Ovary (tissue), 9 donors: Measurements from ENCODE around the gene PPM1F. TPM values are rescaled to one million over a fixed set of nuclear protein-coding genes. Genes with fewer than 3 reads are reported as not detected.

Experiments used
- DNase-seq, 5 donors: peaks; one replicate each; pipeline ENCODE4 v3.0.0-alpha.2; 2019 to 2020
- H3K27ac ChIP-seq, 2 donors: fragments of 200-600 bp; one replicate each; pipeline versions ENCODE4 v1.5.1 to v1.8.0; 2019 to 2022
- H3K27me3 ChIP-seq: fragments of 200-600 bp; one replicate; pipeline ENCODE4 v1.8.0; 2022
- H3K36me3 ChIP-seq: fragments of 200-600 bp; sonication (generic); one replicate; pipeline ENCODE4 v1.5.1; 2019
- H3K4me1 ChIP-seq: one replicate; pipeline ENCODE4 v1.8.1; 2013; ENCODE audit warnings: mild to moderate bottlenecking, moderate library complexity; ENCODE audit not compliant: insufficient read depth
- H3K4me3 ChIP-seq: fragments of 200-600 bp; sonication (generic); one replicate; pipeline ENCODE4 v1.5.1; 2017
- H3K9me3 ChIP-seq, 2 donors: fragments of 200-600 bp in 1 of 2; sonication (generic) in 1 of 2; one replicate each; pipeline versions ENCODE4 v1.5.1 to v1.8.1; 2013 to 2019; ENCODE audit warnings: mild to moderate bottlenecking in 1 of 2, moderate library complexity in 1 of 2
- EP300 ChIP-seq: sonication (generic); formaldehyde crosslinking; IDR thresholded peaks from one replicate; pipeline ENCODE4 v1.6.1; 2017; ENCODE audit warnings: antibody characterized with exemption
- POLR2A ChIP-seq: fragments of 450-650 bp; IDR thresholded peaks from one replicate; pipeline ENCODE4 v1.6.1; 2017; ENCODE audit warnings: antibody characterized with exemption, mild to moderate bottlenecking, moderate library complexity
- WGBS, 3 donors: extraction: QIAGEN DNeasy Blood & Tissue Kit in 1 of 3; methylation state at CpG; one replicate each; pipeline versions ENCODE4 v1.1.5 to v1.1.7; 2013 to 2017; 5-methylcytosine and 5-hydroxymethylcytosine counted together
- intact Hi-C, 4 donors: fragments of 100-400 bp; cut with DNase I; formaldehyde crosslinking; loops; one replicate each; pipeline versions ENCODE4 v1.11.0 to v1.15.1; 2022 to 2023
- polyA plus RNA-seq, 2 donors: library from polyadenylated mRNA; stranded (reverse); fragments of 200-250 nt in 1 of 2; fragments of 350-450 nt in 1 of 2; fragmentation: Illumina TruSeq in 1 of 2; extraction: RNeasy Lipid Tissue Mini Kit (QIAGEN cat#74804) in 1 of 2; gene quantifications; one replicate each; pipeline ENCODE4 v1.2.3, GENCODE V29; 2013 to 2014
- total RNA-seq, 7 donors: library from RNA; depleted of rRNA in 2 of 7; stranded (reverse); fragments of >200 nt in 2 of 7; fragmentation: NEBNext Ultra II Directional in 3 of 7; extraction: Animal tissue kit (Norgen Biotek cat#: 25700) in 3 of 7; gene quantifications; one replicate each; pipeline versions ENCODE4 v1.1.0 to v1.2.4, GENCODE V29; 2016 to 2023
- TF ChIP-seq, protein P1 (sequence below), 3 donors: fragments of 450-650 bp in 2 of 3; fragments of 200-600 bp in 1 of 3; IDR thresholded peaks; one replicate each; pipeline versions ENCODE4 v1.5.1 to v1.8.0; 2016 to 2022; ENCODE audit warnings: antibody characterized with exemption in 3 of 3, mild to moderate bottlenecking in 1 of 3
- donor health status: DM: no; HTN: no; CAD: no; lungs with moderate emphysema.
- donor health status: DM: no; HTN: no; CAD: no.
- donor health status: Bipolar disorder and iron deficiency.
- donor health status: DM: yes; HTN: yes; CAD: no.
- donor health status: DM: no; HTN: no; CAD: no.
- donor health status: DM: yes; HTN: yes; CAD: no.

The PPM1F gene
- total and polyA plus RNA-seq, 9 donors = 9.8 to 33.0 (median 22.0) TPM

DNA sequence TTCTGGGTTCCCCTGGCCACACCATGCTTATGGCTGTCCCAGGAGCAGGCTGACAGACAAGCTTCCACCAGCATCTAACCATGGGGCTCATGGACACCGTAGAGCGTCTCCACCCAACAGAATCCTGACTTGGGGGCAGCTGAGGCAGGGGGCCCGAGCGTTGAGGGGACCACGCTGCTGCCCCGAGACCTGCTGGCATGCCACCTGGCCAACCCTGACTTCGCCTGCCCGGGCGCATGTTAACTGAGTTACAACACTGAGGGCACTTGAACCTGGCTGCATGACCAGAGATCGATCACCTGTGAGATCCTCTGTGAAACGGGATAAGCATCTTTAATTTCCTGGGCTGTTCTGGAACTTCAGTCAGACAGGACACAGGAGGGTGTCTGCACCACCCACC is 13.7 kb downstream of the PPM1F start:
- 71 to 77% (median 72%) methylated on average over 11 of the region's 11 CpGs for WGBS, 3 donors
- no peak for TF ChIP-seq POLR2A
- TF ChIP-seq EP300 = no peak
- TF ChIP-seq, protein P1, sequence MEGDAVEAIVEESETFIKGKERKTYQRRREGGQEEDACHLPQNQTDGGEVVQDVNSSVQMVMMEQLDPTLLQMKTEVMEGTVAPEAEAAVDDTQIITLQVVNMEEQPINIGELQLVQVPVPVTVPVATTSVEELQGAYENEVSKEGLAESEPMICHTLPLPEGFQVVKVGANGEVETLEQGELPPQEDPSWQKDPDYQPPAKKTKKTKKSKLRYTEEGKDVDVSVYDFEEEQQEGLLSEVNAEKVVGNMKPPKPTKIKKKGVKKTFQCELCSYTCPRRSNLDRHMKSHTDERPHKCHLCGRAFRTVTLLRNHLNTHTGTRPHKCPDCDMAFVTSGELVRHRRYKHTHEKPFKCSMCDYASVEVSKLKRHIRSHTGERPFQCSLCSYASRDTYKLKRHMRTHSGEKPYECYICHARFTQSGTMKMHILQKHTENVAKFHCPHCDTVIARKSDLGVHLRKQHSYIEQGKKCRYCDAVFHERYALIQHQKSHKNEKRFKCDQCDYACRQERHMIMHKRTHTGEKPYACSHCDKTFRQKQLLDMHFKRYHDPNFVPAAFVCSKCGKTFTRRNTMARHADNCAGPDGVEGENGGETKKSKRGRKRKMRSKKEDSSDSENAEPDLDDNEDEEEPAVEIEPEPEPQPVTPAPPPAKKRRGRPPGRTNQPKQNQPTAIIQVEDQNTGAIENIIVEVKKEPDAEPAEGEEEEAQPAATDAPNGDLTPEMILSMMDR (IDR thresholded peaks at IDR 0.05) = no peak
- intact Hi-C loops = loop anchor here in 3 of 4 donors (2.0 to 5.0 kb wide), 3 partner anchors 224 to 227 kb away; no protein-coding TSS in a partner anchor
- no peak overlapping the region for H3K4me3 ChIP-seq
- no peaks in the 10 kb centered on the region for H3K9me3 ChIP-seq
- peak overlapping the region in 1 of 2 donors; percentile 12 for H3K27ac ChIP-seq
- no peaks in the 10 kb centered on the region for H3K36me3 ChIP-seq
- DNase-seq = no peak
- H3K4me1 ChIP-seq = peaks cover 21% of the 10 kb centered on the region
- no peaks in the 10 kb centered on the region for H3K27me3 ChIP-seq

DNA sequence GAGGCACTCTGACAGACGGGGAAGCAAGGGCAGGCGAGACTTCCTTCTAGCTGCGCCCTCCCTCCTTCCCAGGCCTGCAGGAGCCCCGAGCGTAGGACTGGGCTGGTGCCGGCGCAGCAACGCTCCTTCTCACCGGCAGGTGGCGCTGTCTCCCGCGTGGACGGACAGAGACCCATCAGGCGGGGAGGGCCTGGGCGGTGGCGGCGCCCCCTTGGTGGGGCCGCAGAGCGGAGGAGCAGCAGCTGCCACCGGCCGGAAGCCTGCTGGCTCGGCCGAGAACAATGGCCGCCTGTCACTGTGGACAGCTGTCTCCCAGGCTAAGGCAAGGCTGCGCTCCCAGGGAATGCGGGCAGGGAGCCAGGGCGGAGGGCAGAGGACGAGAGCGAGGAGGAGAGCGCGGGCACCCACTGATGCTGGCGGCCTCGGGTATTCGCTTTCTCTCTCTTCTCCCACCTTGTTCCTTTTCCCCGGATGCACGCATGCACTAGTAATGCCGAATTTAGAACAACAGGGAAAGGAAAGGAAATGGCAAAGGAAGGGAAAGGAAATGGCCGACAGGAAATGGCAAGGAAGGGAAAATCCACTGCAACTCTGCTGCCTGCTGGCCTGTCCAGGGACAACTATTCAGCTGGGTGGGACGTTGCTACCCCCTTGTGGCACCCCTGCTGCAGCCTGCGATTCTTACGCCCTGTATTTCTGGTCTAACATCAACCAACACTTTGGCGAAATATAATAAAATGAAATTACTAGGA is 14.4 kb downstream of the PPM1F start:
- Histone ChIP-seq H3K4me1 (peaks cover 21% of the 10 kb centered on the region), H3K27ac (peak overlapping the region; percentile 91 to 92), H3K4me3 (peak overlapping the region; percentile 79), H3K36me3 (no peaks in the 10 kb centered on the region), H3K27me3 (no peaks in the 10 kb centered on the region), H3K9me3 (no peaks in the 10 kb centered on the region)
- 1% methylated on average over 32 to 42 of the region's 42 CpGs for WGBS, 3 donors
- TF ChIP-seq, protein P1 (IDR thresholded peaks at IDR 0.05) = peak; percentile 99 to 100 (median 99)
- TF ChIP-seq EP300 = no peak
- peak; percentile 92 to 98 (median 95) for DNase-seq
- intact Hi-C loops = loop anchor here in 3 of 4 donors (2.0 to 5.0 kb wide), 3 partner anchors 223 to 226 kb away; no protein-coding TSS in a partner anchor

DNA sequence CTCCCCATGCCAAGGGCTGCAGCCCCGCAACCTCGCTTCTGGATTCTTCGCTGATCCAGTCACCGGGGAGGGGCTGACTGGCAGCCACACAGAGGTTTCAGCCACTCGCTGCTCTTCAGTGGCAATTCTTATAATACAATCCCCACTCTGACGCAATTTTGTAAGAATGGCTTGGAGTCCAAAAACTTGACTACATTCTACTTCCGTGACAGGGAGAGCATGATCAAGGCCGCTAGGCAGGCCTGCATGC is 14.9 kb downstream of the PPM1F start:
- peaks cover 21% of the 10 kb centered on the region for H3K4me1 ChIP-seq
- no peak for DNase-seq
- 2 to 8% (median 4%) methylated on average over 8 of the region's 8 CpGs for WGBS, 3 donors

DNA sequence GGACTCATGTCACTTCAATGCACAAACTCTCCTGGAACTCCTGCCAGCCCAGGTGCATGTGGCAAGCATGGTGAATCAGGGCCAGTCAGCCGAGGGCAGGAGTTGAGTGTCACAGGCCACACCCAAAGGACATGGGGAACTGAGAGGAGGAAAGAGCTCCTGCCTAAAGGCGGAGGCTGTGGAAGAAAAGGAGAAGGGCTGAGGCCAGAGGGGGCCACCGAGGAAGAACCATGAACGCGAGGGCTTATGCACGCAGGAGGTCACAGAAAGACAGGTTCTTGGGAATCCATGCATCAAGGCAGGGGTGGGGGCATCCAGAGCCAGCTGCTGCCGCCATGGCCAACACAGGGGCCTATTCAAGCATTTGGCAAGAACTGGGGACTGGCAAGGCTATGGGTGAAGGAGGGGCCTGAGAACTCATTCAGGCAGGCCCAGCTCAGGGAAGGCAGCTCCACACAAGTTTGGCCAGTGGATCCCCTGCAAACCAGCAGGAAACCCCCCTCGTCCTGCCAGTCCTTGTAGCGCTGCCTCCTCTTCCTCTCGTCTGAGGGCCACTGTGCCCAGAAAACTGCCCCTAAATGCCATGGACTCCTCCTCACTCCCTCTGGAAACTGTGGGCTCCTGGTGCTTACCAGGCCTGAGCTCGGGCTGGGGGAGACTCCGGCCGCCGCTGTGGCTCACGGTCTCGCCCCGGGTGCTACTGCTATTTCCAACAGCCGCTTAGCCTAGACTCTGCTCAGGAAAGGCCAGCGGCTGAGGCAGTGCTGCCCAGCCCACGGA is 15.4 kb downstream of the PPM1F start:
- TF ChIP-seq, protein P1 (IDR thresholded peaks at IDR 0.05) = no peak
- TF ChIP-seq EP300 (no peak), POLR2A (no peak)
- intact Hi-C loops = loop anchor here in 1 of 4 donors (5.0 kb wide), 1 partner anchor 225 kb away; no protein-coding TSS in a partner anchor
- Histone ChIP-seq H3K36me3 (no peaks in the 10 kb centered on the region), H3K4me1 (peaks cover 17% of the 10 kb centered on the region), H3K27ac (peak overlapping the region; percentile 71 to 92), H3K4me3 (peak overlapping the region; percentile 79), H3K27me3 (no peaks in the 10 kb centered on the region), H3K9me3 (no peaks in the 10 kb centered on the region)
- 47 to 53% (median 48%) methylated on average over 20 of the region's 20 CpGs for WGBS, 3 donors
- no peak for DNase-seq

More for the DNA sequence above, 14.9 kb downstream of the PPM1F start:
- H3K9me3 ChIP-seq = no peaks in the 10 kb centered on the region
- no peaks in the 10 kb centered on the region for H3K36me3 ChIP-seq
- H3K27me3 ChIP-seq = no peaks in the 10 kb centered on the region
- peak overlapping the region; percentile 71 to 92 for H3K27ac ChIP-seq
- peak overlapping the region; percentile 79 for H3K4me3 ChIP-seq
- intact Hi-C loops = loop anchor here in 3 of 4 donors (2.0 to 5.0 kb wide), 3 partner anchors 223 to 225 kb away; no protein-coding TSS in a partner anchor
- TF ChIP-seq EP300 = no peak
- TF ChIP-seq POLR2A = no peak
- TF ChIP-seq, protein P1 (IDR thresholded peaks at IDR 0.05) = no peak
